Keratinocyte (primary cell): Measurements from ENCODE around the gene HRC. TPM values are rescaled to one million over a fixed set of nuclear protein-coding genes. Genes with fewer than 3 reads are reported as not detected.
A peak's percentile ranks its signal among the peaks of the same experiment; 100 is the strongest.
"Not testable (repeated sequence)": the region's sequence is repeated elsewhere in the genome, so short reads cannot be mapped to it uniquely, and the experiment has no call there.

Experiments
- DNase-seq: peaks from one replicate; pipeline ENCODE4 v3.0.0-alpha.2; 2011; ENCODE audit warnings: low read depth, missing footprints, low spot score
- FAIRE-seq: peaks from 2 replicates; lab custom pipeline; 2011; peaks lifted over from hg19 to GRCh38; lab: Jason Lieb, UNC
- H2AFZ ChIP-seq: 2 replicates; pipeline ENCODE4 v1.6.0; 2012; ENCODE audit warnings: low read length, control low read depth, inconsistent platforms; ENCODE audit not compliant: control insufficient read depth
- H3K27ac ChIP-seq: 2 replicates; pipeline ENCODE4 v1.5.1; 2011; ENCODE audit warnings: low read length; ENCODE audit not compliant: control insufficient read depth, insufficient read depth
- H3K27me3 ChIP-seq: 3 replicates; pipeline ENCODE4 v1.6.0; 2011; ENCODE audit warnings: low read length; ENCODE audit not compliant: control insufficient read depth, insufficient read depth; ENCODE audit errors: extremely low read depth
- H3K36me3 ChIP-seq, 2 experiments: 2 replicates in 1 of 2; 3 replicates in 1 of 2; pipeline ENCODE4 v1.5.1; 2011; ENCODE audit warnings: low read length in 2 of 2, mild to moderate bottlenecking in 1 of 2; ENCODE audit not compliant: control insufficient read depth in 2 of 2, insufficient read depth in 2 of 2; ENCODE audit errors: extremely low read depth in 1 of 2
- H3K4me1 ChIP-seq: 3 replicates; pipeline ENCODE4 v1.5.1; 2011; ENCODE audit warnings: low read length; ENCODE audit not compliant: control insufficient read depth, insufficient read depth; ENCODE audit errors: extremely low read depth
- H3K4me2 ChIP-seq: 3 replicates; pipeline ENCODE4 v1.6.0; 2011; ENCODE audit warnings: low read depth, low read length; ENCODE audit not compliant: control insufficient read depth, insufficient read depth; ENCODE audit errors: extremely low read depth
- H3K4me3 ChIP-seq, 3 experiments: fragments of 200-600 bp in 1 of 3; sonication (generic) in 1 of 3; 2 replicates in 2 of 3; 3 replicates in 1 of 3; pipeline ENCODE4 v1.5.1; 2011 to 2016; ENCODE audit warnings: low read length in 3 of 3, mild to moderate bottlenecking in 3 of 3, control low read depth in 2 of 3, inconsistent platforms in 1 of 3, low read depth in 1 of 3, mixed read lengths in 1 of 3, mixed run types in 1 of 3, moderate library complexity in 1 of 3; ENCODE audit not compliant: control insufficient read depth in 2 of 3, insufficient read depth in 2 of 3; ENCODE audit errors: extremely low read depth in 1 of 3
- H3K79me2 ChIP-seq: 2 replicates; pipeline ENCODE4 v1.6.0; 2012; ENCODE audit warnings: low read length; ENCODE audit not compliant: control insufficient read depth, insufficient read depth
- H3K9ac ChIP-seq: 3 replicates; pipeline ENCODE4 v1.6.0; 2011; ENCODE audit warnings: low read length; ENCODE audit not compliant: control insufficient read depth, insufficient read depth; ENCODE audit errors: extremely low read depth
- H3K9me1 ChIP-seq: 3 replicates; pipeline ENCODE4 v1.6.0; 2011; ENCODE audit warnings: low read length; ENCODE audit not compliant: control insufficient read depth, insufficient read depth; ENCODE audit errors: extremely low read depth
- H3K9me3 ChIP-seq: 2 replicates; pipeline ENCODE4 v1.5.1; 2012; ENCODE audit warnings: low read depth, low read length; ENCODE audit not compliant: control insufficient read depth
- H4K20me1 ChIP-seq: 3 replicates; pipeline ENCODE4 v1.6.0; 2011; ENCODE audit warnings: low read length; ENCODE audit not compliant: control insufficient read depth, insufficient read depth; ENCODE audit errors: extremely low read depth
- CTCF ChIP-seq, 3 experiments: IDR thresholded peaks in 1 of 3; conservative IDR thresholded peaks in 1 of 3; optimal IDR thresholded peaks in 1 of 3; 2 replicates in 2 of 3; 3 replicates in 1 of 3; pipeline versions ENCODE3 to v1.5.1; 2011; ENCODE audit warnings: low read length in 3 of 3, mild to moderate bottlenecking in 3 of 3, moderate library complexity in 2 of 3, control low read depth in 1 of 3, inconsistent platforms in 1 of 3; ENCODE audit not compliant: insufficient read depth in 2 of 3; ENCODE audit errors: extremely low read depth in 1 of 3
- EZH2 ChIP-seq: IDR thresholded peaks from one replicate; pipeline ENCODE4 v1.6.1; 2012; ENCODE audit warnings: inconsistent platforms, mild to moderate bottlenecking, low read length, moderate library complexity
- dilution Hi-C: fragments of 300-500 bp; cut with MboI; formaldehyde crosslinking; loops from one replicate; pipeline ENCODE4 v1.7.0; 2020; ENCODE audit warnings: low sequenced_read_pairs; ENCODE audit not compliant: extremely low pct_ligation_motif_present
- polyA plus RNA-seq, 5 experiments: library from polyadenylated mRNA; depleted of rRNA in 3 of 5; stranded (reverse) in 3 of 5; stranded (forward) in 1 of 5; unstranded in 1 of 5; fragments of >200 nt; gene quantifications; 1 replicate in 1 of 5; 2 replicates in 3 of 5; 3 replicates in 1 of 5; pipeline versions ENCODE4 v1.2.1 to v1.2.3, GENCODE V29; 2011 to 2012; ENCODE audit warnings: missing spikeins in 2 of 5, low read depth in 1 of 5, low replicate concordance in 1 of 5

Gene HRC
- polyA plus RNA-seq, 1 donor (not counting 4 experiments of a cell fraction or from before 2014, with no cell fraction given): 0.08 TPM

DNA sequence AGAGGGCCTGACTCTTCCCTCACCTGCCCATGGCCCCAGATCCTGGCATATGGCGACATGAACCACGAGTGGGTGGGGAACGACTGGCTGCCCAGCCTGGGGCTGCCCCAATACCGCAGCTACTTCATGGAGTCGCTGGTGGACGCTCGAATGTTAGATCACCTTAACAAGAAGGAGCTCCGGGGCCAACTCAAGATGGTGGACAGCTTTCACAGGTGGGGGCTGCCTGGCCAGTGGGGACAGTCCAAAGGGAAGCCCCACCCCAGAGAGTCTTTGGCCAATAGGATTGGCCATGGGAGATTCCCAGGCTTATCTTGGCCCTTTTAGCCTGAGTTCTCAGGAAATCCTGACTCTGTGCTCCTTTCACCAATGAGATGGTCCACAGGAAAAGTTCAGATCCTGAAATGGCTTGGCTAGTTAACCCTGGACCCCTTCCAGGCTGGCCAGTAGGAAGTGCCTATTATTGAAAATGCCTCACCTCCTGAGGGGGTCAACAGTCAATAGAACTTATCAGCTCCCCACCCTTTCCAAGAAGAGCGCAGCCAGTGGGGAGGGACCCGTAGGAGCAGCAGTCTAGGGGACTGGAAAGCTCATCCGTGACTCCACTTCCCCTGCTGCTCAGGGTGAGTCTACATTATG is 7.0 kb downstream of the HRC start:
- H4K20me1 ChIP-seq: no peaks in the 10 kb centered on the region
- no peaks in the 10 kb centered on the region for H3K36me3 ChIP-seq
- H3K4me2 ChIP-seq: no peak overlapping the region
- H3K79me2 ChIP-seq: no peaks in the 10 kb centered on the region
- no peaks in the 10 kb centered on the region for H3K9me1 ChIP-seq
- DNase-seq (no peak), FAIRE-seq (no peak)
- H3K9me3 ChIP-seq: no peaks in the 10 kb centered on the region
- no peak overlapping the region for H3K4me3 ChIP-seq
- H3K4me1 ChIP-seq: peaks cover 22% of the 10 kb centered on the region
- no peak overlapping the region for H3K27ac ChIP-seq
- dilution Hi-C loops: no loop called here
- H2AFZ ChIP-seq: no peak overlapping the region
- H3K9ac ChIP-seq: no peak overlapping the region
- no peaks in the 10 kb centered on the region for H3K27me3 ChIP-seq
- TF ChIP-seq CTCF (optimal IDR thresholded peaks at IDR 0.05 in 1 of 3, IDR thresholded peaks at IDR 0.05 in 1 of 3, conservative IDR thresholded peaks at IDR 0.05 in 1 of 3; ENCODE audit: extremely low read depth in 1 of 3, insufficient read depth in 2 of 3, low read length in 3 of 3) (no peak), EZH2 (no peak)

DNA sequence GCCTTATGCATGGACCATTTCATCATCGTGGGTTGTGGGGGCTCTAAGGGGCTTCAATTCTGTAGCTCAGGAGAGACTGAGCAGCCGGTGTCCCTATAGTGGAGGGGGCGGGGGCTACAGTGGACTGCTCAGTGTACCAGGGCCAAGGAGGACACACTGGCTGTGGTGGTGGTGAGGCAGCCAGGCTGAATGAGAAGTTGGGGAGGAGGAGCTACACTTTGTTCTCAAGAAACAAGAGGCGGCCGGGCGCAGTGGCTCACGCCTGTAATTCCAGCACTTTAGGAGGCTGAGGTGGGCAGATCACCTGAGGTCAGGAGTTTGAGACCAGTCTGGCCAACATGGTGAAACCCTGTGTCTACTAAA is 8.8 kb downstream of the HRC start:
- DNase-seq, H3K27me3 ChIP-seq, H3K9ac ChIP-seq, H3K4me3 ChIP-seq, H3K9me3 ChIP-seq, dilution Hi-C loops, FAIRE-seq, H3K9me1 ChIP-seq, H2AFZ ChIP-seq, H3K79me2 ChIP-seq, H3K27ac ChIP-seq, H3K36me3 ChIP-seq, H4K20me1 ChIP-seq: not testable (repeated sequence)
- H3K4me2 ChIP-seq: peak overlapping the region; percentile 6
- H3K4me1 ChIP-seq: peaks cover 20% of the 10 kb centered on the region
